Lower leg skin (tissue), 3 donors: Measurements from ENCODE around the gene SNRPD3.

Source experiments
- CTCF ChIP-seq, 3 donors: fragments of 450-650 bp; IDR thresholded peaks; one replicate each; pipeline ENCODE4 v1.5.1; 2016; ENCODE audit warnings: antibody characterized with exemption in 3 of 3, mild to moderate bottlenecking in 3 of 3, moderate library complexity in 2 of 3
- POLR2A ChIP-seq, 2 donors: fragments of 450-650 bp; IDR thresholded peaks; one replicate each; pipeline ENCODE4 v1.6.1; 2016 to 2017; ENCODE audit warnings: antibody characterized with exemption in 2 of 2, mild to moderate bottlenecking in 1 of 2, moderate library complexity in 1 of 2

GRCh38 chr22:24507716-24508115, 48.1 kb upstream of the SNRPD3 start:
- TF ChIP-seq CTCF (IDR thresholded peaks at IDR 0.05) (no peak), POLR2A (IDR thresholded peaks at IDR 0.05) (no peak)
